Limb (tissue), 2 donors: ENCODE results near the gene DUSP12.
"Not testable (repeated sequence)": the region's sequence is repeated elsewhere in the genome, so short reads cannot be mapped to it uniquely, and the experiment has no call there.

ENCODE experiments used
- DNase-seq, 2 donors: peaks; one replicate each; pipeline ENCODE4 v3.0.0-alpha.2; 2016; ENCODE audit errors: extremely low spot score in 2 of 2

Gene DUSP12

DNA sequence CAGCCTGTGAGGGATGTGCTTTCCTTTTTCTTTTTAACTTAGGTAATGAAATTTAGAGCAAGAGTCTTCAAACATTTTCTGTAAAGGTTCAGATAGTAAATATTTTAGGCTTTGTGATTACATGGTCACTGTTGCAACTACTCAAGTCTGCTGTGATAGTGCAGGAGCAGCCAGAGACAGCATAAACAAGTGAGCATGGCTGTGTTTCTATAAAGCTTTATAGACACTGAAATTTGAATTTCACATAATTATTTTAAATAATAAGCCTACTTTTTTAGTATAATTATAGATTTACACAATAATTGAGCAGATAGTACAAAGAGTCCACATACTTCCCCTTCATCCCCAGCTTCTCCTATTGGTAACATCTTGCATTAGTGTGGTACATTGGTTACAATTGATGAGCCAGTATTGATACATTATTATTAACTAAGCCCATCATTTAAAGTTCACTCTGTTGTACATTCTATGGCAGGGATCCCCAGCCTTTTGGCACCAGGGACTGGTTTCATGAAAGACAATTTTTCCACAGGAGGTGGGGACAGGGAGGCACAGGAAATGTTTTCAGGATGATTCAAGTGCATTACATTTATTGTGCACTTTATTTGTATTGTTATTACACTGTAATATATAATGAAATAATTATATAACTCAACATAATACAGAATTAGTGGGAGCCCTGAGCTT, 19.5 kb downstream of the DUSP12 start:
- no peak for DNase-seq

DNA sequence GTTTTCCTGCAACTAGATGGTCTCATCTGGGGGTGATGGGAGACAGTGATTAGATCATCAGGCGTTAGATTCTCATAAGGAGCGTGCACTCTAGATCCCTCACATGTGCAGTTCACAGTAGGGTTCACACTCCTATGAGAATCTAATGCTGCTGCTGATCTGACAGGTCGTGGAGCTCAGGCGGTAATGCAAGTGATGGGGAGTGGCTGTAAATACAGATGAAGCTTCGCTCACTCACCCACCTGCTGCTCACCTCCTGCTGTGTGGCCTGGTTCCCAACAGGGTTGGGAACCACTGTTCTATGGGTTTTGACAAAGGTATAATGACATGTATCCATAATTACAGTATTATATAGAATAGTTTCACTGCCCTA, 20.1 kb downstream of the DUSP12 start:
- not testable (repeated sequence) for DNase-seq

DNA sequence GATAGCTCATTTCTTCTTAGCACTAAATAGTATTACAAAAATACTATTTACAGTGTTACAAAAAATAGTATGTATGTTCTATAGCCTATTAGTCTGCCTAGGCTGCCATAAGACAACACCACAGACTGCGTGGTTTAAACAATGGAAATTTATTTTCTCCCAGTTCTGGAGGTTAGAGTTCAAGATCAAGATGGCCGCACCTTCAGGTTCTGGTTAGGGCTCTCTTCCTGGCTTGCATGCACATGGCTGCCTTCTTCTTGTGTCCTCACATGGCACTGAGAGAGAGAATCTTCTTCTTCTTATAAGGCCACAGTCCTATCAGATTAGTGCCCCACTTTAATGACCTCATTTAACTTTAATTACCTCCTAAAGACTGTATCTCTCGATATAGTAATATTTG, 20.7 kb downstream of the DUSP12 start:
- DNase-seq, result no peak

DNA sequence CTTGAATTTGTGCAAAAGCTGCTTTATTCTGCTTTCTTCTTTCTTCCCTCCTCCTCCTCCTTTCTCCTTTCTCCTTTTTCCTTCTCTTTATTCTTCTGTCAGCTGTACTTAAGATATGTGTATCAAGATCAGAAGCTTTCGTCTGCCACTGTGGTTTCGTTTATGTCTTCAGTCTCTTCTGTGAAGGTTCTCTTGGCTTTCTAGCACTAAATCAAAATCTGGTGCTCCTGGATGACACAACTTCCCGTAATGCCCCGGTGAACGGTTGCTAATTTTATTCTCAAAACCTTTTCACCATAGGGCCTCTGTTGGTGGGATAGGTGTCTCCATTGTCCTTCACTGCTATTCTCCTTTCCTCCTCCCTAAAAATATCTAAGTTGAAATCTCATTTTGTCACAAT, 21.6 kb downstream of the DUSP12 start:
- no peak for DNase-seq

DNA sequence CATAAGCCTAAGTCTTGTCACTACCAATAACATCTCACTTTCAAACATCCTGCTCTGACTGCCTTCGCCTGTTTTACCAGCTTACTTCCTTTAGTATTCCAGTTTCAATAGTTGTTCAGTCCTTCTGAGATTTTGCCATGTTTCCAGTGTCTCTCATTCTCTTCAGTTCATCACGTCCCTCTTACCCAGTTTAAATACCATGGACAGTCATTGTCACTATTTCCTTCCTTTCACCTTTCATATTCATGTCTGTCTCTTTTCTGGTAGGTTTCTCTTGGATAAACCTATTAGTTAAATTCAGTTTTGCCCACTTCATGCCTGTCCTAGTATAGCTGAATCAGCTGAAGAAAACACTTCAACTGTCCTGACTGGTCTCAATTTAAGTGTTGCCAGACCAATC, 22.4 kb downstream of the DUSP12 start:
- DNase-seq, result no peak

DNA sequence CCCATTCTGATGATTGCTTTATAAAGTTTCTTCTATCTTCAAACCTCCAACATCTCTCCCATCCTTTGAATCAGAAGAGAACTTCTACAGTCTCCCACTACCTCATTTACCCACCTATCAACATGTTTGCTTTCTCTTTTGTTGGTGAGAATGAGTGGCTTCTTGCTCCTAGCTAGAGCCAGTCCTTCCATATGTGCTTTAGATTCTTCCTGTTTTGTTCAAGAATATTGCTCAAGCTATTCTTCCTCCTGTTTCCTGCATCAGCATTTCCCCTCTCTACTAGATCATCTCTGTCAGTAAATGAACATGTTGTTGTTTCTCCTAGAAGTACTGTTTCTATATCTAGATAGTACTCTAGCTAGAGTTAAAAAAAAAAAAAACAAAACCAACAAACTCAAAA, 22.8 kb downstream of the DUSP12 start:
- DNase-seq, result no peak

DNA sequence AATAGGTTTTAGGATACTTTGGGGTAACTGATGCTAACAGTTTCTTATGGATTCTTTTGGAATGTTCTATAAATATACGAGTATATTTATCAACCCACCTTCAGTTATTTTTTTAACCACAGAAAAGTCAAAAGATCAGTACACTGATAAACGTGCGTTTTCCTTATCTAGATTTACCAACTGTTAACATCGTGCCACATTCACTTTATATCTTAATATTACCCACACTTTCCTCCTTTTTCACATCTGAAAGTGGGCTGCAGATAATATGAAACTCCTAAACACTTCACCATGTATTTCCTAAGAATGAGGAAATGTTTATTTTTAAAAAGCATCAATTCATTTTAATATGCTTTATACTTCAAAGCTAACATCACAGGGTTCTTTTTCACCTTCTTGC, 24.2 kb downstream of the DUSP12 start:
- no peak for DNase-seq

DNA sequence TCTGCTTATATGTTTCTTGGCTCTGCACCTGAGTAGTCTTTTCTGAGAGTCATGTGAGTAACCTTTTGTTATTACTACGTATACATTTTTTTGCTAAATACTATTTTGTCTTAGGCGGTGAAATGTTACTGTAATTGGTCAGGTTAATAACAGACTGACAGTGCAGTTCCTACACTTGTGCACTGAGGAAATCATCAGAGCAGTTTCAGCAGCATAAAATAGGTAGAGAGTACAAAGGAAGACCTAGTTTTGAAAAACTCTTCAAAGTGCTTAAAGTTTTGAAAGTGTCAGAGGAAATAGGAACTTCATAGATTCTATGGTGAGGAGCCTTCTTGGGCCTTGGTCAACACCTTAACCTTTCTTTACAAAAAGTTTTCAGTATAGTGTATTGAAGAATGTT, 27.7 kb downstream of the DUSP12 start:
- no peak for DNase-seq

DNA sequence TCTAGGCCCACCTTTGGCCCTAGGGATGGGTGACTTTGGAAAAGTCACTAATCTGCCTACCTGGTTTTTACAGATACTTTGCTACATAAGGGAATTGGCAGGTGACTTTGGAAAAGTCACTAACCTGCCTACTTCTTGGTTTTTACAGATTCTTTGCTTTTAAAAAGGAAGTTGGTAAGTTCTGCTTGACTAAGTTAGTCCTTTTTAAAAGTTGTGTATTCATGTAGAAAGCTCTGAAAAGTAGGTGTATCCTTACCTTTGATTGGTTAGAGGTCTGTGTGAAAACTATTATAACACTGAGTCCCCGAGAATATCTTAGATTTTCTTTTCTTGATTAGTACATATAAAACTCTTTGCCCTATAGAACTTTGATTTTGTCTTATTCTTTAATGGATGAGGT, 28.9 kb downstream of the DUSP12 start:
- DNase-seq, result no peak

DNA sequence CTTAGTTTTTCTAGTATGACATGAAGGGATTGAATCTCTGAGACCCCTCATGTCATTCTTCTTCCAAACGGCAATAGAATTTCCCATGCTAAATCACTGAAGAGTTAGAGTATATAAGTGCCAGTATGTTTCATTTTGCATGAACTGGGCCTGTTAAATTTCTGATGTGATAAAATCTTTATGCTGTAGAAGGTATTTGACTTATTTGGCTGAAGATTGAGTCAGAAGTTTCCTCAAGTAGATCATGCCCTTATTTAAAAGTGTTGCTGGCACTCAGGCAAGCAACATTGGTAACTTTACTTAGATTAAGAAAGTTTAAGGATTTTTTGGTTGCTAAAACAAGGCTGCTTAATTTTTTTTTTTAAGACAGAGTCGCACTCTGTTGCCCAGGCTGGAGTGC, 29.8 kb downstream of the DUSP12 start:
- DNase-seq, result no peak

DNA sequence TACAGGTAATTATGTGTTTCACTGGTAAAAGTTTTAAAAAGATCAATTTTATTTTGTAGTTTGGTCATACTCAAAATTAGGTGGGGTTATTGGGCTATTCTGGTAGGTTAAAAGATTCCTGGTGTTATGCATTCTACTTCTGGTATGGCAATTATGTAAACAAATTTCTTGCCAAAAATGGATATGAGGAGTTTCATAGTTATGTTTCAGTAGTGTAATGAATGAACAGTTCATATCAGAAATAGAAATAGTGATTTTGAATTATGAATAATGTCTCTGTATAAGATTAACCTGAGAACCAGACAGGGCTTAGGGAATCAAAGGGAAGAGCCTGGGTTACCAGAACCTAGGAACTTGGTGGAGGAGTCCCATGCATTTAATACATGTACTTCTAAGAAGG, 32.4 kb downstream of the DUSP12 start:
- no peak for DNase-seq

DNA sequence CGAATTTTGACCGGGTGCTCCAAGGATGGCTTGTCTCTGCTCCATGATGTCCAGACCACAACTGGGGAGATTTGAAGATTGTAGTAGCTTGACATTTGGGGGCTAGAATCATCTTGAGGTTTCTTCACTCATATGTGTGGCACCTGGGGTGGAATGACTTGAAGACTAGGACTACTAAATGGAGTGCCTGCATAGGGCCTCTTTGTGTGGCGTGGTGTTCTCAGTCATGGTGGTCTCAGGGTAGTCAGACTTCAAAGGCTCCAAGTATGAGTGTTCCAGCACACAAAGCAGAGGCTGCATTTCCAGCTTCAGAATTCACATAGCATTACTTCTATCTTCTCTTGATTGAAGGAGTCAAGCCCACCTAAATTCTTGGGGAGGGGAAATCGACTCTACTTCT, 33.3 kb downstream of the DUSP12 start:
- DNase-seq, result no peak

DNA sequence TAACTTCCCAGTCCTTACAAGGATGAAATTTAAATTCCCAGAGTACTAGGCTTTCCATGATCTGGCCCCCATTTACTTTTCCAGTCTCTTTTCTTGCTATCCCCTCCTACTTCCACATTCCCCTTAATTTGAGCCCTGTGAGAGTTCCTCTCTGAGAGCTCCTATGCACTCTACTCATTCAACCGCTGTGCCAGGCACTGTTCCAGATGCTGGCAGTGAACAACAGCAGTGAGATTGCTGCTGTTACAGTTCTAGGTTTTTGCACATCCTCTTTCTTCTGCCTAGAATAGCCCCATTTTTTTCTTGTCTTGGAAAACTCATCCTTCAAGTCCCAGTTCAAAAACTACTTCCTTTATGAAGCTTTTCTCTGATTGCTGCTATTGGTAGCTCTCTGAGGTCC, 35.4 kb downstream of the DUSP12 start:
- DNase-seq, result no peak

DNA sequence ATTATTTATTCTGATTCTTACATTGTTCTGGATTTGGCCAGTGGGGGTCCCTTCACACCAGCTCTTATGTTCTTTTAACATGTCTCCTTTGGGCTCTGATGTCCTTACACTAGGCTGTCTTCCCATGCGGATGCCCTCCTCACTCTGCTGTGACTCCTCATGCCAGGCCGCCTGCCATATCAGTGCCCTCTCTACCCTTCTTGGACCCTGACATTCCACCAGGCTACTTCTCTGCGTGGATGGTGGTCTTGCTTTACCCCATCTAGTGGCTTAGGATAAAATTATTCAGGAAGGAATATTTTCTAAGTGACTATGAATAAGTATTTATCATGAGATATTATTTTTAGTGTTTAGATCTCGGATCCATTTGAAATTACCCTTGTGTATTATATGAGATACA, 37.8 kb downstream of the DUSP12 start:
- DNase-seq, result no peak

DNA sequence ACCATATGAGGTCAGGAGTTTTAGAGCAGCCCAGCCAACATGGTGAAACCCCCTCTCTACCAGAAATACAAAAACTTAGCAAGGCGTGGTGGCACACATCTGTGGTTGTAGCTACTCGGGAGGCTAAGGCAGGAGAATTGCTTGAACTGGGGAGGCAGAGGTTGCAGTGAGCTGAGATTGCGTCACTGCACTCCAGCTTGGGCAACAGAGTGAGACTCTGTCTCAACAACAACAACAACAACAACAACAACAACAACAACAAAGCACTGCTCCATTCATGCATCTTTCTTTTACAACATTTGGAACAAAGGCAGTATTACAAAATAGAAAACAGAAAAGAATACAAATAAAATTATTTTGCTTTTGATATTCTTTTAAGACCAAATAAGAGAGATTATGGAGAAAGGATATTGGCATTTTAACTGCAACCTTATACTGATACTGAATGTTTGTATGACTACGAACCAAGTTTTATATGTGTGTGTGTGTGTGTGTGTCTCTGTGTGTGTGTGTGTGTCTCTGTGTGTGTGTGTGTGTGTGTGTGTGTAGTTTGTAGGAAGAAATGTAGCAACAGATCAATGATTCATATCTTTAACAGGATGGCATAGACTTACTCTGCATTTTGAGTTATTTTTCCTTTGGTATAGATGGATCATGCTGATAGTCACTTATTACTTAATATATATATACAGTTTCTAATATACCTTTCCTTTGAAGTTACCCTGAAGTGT, 41.2 kb downstream of the DUSP12 start:
- DNase-seq, result no peak

DNA sequence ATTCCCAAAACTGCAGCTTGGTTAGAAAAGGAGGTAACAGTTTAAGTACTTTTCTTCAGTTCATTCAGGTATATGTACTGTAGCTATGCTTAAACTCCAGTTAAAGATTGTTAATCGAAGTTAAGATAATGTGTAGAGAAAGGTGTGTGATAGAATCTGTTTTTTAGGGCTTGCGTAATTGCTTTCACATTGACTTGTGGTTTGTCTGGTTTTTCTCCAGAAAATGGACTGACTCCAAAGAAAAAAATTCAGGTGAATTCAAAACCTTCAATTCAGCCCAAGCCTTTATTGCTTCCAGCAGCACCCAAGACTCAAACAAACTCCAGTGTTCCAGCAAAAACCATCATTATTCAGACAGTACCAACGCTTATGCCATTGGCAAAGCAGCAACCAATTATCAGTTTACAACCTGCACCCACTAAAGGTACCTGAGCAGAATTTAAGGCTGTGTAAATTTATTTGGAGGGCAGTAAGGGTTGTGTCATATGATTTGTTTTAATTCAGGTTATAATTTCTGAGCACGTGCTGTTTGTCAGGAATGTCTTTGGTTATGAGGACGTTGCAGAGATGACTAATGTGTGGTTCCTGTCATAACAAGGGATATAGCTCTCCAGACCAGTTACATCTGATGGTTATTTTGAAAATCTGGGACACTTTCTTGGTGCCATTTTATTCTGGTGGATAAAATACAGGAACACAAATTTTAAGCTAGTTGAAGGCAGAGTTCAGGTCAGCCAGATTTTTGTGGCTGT, 42.5 kb downstream of the DUSP12 start:
- DNase-seq, result no peak

DNA sequence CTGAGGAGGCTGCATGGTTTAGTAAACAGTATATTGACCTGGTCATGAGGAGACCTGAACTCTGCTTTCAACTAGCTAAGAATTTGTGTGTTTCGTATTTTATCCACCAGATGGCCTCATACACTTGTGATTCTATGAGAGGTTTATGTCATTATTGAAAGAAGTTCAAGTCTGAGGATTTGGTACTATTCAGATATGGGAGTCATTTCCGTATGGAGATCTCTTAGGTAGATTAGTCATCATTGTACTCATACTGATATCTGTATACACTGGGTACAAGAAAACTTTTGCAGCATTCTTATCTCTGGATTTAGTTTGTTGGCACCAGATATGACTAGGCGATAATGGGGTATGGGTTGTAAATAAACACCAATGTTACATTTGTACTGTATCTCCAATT, 43.2 kb downstream of the DUSP12 start:
- DNase-seq, result peak in 1 of 2 donors; percentile 86

DNA sequence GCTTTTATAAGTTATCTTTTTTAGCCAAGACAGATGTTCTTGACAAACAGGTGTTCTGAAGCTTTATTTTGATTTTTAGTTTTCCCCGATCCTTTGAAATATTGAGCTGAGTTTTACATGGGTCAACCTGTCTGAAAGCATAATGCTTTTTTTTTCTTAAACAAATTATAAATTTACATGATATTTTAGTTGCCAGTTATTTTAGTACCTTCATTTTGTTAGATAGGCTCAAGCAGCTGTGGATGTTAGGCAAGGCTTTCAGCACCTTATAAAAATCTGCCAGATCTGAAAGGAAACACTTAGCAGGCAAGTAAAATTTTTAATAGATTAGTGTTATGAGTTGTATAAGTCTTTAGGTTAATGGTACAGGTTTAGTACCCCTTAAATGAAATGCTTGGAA, 50.2 kb downstream of the DUSP12 start:
- DNase-seq, result no peak

DNA sequence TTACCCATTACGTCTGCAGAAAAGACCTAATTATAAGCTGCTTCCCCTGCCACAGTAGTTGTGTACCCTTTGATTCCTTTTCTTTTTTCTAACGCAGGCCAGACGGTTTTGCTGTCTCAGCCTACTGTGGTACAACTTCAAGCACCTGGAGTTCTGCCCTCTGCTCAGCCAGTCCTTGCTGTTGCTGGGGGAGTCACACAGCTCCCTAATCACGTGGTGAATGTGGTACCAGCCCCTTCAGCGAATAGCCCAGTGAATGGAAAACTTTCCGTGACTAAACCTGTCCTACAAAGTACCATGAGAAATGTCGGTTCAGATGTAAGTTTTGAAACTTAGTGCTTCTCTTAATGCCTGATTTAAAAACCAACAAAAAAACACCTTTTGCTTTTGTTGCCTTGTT, 52.4 kb downstream of the DUSP12 start:
- DNase-seq, result no peak

DNA sequence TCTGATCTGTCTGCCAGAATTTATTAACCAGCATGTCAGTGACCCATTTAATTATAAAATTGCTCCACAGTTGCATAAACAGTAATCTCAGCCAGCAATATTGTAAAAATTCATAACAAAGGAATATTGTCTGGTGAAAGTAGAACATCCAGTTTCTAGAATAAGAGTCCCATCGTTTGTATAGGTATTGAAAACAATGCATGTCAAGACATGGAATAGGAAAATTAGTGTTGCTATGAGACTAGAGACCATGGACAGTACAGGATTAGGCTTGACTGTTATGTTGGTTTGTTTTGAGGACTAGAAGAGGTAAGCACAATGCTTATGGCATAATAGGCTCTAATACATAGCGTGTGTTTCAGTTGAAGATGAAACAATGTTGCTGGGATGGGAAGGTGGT, 53.6 kb downstream of the DUSP12 start:
- no peak for DNase-seq

DNA sequence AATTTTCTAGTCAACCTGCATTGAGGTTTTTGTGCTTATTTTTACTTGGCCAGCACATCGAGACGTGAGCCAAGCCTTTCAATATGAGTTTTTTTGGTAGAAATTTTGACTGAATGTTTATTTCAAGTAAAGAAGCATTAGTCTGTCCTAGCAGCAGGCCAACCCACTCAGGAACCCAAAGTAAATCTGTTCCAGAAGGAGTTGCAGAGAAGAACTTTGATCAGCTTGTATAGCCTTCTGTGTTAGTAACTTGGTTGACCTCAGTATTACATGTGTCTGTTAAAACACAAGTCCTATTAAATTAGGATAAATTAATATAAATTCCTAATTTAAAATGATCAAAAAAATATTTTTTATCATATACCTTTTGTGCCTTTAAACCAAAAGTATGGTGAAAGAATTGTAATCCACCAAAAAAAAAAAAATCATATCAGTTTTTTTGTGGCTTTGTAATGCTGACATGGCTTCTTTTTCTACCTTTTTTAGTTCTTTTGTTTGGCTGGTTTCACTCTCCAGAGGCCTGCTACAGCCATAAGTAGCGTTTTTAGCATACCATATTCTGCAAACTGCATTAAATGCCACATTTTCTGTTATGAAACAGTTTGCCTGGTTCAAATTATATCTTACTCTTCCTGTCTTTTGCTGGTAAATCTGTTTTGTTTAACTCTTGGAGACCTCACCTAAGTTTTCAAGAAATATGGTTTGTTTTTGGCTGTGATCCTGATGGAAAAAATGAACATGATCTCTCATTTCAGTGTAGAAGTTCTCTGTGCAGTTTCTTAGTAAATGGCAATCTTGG, 56.0 kb downstream of the DUSP12 start:
- peak in 1 of 2 donors; percentile 38 for DNase-seq
